CD4-positive, alpha-beta T cell treated with Interferon alpha-2 for 1 hour (primary cell): ENCODE results near the gene CFL1.
A peak's percentile ranks its signal among the peaks of the same experiment; 100 is the strongest.

Source experiments
- DNase-seq, 2 donors: peaks; one replicate each; pipeline ENCODE4 v3.0.0-alpha.2; 2020 to 2022

Gene CFL1

GRCh38 chr11:65857853-65858680 lies at the start of gene CFL1:
CFL1 (minus strand) TSS chr11:65858180; CDS start chr11:65858099, 81 bp downstream.
- DNase-seq: peak; percentile 97 to 98

- no peak for DNase-seq
Observed at GRCh38 chr11:65906602-65907001, 48.6 kb upstream of the CFL1 start.

DNA sequence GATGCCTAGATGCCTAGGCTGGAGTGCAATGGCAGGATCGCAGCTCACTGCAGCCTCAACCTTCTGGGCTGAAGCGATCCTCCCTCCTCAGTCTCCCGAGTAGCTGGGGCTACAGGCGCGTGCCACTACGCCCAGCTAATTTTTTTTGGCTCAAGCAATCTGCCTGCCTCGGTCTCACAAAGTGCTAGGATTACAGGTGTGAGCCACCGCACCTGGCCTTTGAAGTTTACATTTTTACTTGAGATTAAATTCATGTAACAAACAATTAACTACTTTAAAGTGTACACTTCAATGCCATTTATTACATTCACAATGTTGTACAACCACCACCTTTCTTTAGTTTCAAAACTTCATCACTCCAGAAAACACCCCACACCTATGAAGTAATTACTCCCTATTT lies 45.7 kb upstream of the CFL1 start:
- DNase-seq: no peak

DNA sequence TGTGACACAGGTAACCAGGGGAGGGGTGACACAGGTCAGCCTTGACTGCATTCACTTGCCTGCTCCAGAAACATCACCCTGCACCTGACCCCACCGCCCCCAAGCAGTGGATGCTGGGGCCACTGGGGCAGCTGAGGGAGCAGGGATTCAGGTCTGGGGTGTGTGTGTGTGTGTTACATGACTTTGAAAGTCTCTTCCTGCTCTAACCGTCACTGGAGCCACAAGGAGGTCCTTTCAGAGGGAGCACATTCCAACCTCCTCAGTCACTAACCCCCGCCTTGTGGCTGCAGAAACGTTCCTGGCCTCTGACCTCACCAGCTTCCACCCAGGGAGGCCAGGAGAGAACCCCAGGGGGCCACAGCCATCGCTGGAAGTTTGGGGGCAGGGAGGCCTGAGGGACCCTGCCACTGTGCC lies 45.1 kb upstream of the CFL1 start:
- DNase-seq: no peak

DNA sequence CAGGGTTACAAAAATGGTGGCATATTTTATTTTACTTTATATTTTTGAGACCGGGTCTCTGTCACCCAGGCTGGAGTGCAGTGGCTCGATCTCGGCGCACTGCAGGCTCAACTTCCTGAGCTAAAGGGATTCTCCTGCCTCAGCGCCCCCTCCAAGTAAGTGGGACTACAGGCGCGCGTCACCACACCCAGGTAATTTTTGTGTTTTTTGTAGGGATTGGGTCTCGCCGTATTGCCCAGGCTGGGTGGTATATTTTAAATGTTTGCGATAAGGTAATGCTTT lies 42.9 kb upstream of the CFL1 start:
- no peak for DNase-seq

DNA sequence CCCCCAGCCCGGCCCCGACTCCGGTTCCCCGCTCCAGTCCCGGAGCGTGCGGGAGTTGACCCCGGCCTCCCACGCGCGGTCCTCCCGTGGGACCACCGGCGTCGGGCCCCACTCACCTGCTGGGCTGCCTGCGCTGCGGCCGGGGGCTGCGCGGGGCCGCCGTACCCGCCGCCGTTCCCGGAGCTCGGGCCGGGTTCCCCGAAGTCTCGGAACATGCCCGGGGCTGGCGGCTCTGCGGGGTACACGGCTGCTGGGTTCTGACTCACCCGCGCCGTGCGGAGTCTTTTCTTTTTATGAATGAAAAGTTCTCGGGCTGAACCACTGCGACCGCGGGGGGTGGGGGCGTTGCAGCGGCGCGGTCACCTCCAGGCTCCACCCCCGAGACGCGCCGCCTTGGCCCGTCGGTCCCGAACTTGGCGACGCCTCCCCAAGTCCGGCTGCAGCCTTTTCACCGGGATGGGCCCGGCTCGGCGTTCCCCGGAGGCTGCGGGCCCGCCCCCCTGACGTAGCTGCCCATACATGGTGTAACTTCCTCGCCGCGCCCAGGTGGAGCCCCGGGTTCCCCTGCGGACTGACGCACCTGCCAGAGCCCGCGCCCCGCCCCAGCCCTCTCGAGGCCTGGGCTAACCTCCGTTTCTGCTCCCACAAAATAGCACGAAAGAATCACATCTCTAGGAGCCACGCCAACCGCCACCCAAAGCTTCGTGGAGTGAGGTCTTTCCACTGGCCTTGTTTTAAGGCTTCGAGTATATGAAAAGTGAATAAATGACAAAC lies 42.3 kb upstream of the CFL1 start, which contains the start of gene FOSL1:
FOSL1 (minus strand) TSS at position 264 of the 774 bp plus-strand sequence; CDS start at position 215, 49 bp downstream.
- DNase-seq: peak; percentile 96 to 97

DNA sequence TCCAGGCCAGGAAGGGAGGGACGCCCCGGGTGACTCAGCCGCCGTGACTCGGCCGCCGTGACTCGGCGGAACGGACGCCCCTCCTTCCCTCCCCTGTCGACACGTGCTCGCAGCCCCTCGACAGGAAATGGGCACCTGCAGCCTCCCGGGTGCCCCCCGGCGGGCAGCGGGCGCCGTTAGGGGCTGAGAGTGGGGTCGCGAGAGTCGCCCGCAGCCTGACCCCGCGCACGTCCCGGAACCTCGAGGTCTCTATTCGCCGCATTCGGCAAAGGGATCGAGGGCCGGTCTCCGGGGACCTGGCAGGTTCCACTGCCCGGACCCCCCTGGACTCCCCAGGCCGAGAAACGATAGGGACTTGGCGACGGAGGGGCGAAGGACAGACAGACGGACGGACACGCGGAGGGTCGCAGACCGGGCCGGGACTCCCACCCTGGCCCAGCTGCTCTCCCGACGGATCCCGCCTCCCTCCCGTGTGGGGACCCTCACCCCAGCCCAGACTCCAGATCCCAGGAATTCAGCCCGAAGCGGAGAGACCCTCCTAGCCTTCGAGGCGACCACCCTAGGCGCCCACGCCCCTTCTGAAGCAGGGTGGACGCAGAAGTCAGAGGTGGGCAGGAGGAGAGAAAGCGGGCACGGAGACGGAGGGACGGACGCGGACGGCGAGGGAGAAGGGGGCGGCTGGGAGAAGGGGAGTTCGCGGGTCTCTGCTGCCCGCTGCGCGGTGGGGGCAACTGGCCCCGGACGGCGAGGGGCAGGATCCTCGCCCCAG lies 41.6 kb upstream of the CFL1 start:
- DNase-seq: peak; percentile 58 to 62

DNA sequence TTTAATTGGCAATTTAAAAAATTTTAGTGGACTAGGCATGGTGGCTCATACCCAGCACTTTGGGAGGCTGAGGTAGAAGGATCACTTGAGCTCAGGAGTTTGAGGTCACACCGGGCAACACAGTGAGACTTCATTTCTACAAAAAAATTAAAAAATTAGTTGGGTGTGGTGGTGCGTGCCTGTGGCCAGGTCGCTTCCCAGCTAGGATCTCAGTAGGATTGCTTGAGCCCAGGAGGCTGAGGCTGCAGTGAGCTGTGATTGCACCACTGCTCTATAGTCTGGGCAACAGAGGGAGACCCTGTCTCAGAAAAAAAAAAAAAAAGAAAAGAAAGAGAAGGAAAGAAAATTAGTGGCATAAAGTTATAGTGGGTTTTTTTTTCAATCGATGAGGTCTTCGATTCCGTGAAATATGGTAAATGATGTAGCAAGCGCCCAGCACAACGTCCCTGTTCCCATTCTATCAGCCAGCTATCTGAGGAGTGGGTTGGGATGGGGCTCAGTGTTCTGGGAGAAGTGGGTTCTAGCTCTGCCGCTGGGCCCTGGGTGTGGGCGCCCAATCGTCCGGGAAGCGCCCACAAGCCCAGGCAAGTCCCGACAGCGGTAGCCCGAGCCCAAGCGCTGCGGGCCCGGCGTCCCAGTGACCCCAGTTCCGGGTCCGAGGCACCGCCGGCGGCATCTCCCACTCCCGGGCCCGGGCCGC lies 40.8 kb upstream of the CFL1 start:
- no peak for DNase-seq

DNA sequence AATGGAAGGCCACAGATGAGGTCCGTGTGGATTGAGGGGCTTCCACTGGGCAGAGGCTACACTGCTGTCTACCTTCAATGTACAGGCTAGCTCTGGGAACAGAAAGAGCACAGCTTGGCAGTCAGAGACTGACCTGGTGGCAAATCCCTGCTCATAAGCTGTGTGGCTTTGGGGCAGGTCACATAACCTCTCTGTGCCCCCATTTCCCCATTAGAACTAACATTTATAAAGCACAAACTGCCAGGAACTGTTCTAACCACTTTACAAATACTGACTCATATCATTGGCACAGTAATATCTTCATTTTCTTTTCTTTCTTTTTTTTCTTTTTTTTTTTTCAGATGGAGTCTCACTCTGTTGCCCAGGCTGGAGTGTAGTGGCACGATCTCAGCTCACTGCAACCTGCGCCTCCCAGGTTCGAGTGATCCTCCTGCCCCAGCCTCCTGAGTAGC lies 39.1 kb upstream of the CFL1 start:
- DNase-seq: no peak

DNA sequence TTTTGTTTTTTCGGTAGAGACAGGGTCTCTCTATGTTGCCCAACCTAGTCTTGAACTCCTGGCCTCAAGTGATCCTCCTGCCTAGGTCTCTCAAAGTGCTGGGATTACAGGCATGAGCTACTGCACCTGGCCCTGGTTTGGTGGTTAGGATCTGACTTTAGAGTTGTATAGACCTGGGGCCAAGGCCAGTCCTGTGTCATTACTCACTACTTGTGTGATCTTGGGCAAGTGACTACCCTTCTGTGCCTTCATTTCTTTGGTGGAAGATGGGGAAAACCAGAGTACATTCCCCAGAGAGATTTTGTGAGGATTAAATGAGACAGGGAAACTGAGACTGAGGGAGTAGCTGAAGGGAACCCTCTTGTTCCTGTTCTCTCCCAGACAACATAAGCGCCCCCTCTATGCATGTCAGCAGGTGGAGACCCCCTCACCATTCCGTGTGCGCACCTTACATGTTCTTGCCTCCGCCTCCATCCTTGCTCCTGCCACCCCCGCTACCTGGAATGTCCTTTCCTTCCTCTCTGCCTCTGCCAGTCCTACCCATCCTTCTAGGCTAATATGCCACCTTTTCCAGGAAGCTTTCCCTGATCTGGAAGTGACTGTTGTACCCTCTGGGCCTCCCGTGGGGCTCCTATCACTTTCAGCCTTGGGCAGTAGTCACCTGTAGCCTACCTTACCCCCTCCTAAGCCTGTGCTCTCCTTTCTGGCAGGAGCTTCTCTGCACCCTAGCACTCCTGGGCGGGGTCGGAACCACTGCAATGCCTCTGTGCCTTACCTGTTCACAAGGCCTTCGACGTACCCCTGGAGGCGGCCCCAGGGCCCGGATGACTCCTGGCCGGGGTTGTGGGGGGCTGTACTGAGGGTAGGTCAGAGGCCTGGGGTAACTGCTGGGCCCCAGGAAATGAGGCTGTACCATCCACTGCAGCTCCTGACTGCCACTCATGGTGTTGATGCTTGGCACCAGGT lies 38.3 kb upstream of the CFL1 start:
- no peak for DNase-seq

GRCh38 chr11:65895482-65895981 lies 37.6 kb upstream of the CFL1 start:
- no peak for DNase-seq

- DNase-seq: peak; percentile 38 to 56
Observed at GRCh38 chr11:65894034-65894591, 36.1 kb upstream of the CFL1 start.

GRCh38 chr11:65892661-65893317 lies 34.8 kb upstream of the CFL1 start:
- no peak for DNase-seq

- DNase-seq: peak in 1 of 2 donors; percentile 53
Observed at GRCh38 chr11:65892137-65892540, 34.2 kb upstream of the CFL1 start.

DNA sequence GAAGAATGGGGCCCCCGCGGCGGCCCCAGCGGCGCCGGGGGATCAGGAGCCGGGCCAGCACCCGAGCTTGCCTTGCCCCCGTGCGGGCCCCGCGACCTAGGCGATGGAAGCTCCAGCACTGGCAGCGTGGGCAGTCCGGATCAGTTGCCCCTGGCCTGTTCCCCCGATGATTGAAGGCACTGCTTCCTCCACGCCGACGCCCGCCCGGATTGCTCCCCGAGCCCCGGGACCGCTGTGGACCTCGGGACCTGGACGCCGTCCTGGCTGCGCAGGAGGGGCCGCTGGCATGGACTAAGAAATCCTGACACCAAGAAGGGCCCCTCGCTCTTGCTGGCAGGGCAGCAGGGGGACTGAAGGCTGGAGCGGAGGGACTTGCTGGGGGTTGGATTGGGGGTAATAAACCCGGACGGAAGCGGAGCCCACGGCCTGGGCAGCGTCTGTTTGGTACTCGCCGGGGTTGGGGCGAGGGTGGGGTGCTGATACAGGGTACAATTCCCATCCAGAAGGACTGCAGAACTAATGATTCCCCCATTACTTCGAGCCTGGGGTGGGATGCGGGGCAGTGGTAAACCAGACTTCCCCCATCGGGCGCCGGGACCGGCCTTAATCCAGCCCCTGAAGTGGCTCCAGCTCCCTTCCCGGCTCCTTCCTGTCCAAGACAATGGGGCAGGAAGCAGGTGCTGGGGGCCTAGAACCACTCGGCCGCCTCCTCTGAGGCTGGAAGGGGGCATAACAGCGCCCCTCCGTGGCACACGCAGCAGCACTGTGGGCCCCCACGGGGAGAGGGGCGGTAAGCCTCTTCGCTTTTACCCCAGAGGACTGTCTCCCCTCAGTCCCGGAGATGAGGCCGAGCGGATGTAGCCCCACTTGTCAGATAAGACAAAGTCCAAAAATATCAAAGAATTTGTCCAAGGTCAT lies 33.5 kb upstream of the CFL1 start:
- DNase-seq: peak; percentile 31 to 53

- peak; percentile 99 for DNase-seq
Observed at GRCh38 chr11:65890324-65891218, 32.6 kb upstream of the CFL1 start, which contains the start of gene CCDC85B. CCDC85B (plus strand) TSS chr11:65890673; CDS start chr11:65890784, 111 bp downstream.

DNA sequence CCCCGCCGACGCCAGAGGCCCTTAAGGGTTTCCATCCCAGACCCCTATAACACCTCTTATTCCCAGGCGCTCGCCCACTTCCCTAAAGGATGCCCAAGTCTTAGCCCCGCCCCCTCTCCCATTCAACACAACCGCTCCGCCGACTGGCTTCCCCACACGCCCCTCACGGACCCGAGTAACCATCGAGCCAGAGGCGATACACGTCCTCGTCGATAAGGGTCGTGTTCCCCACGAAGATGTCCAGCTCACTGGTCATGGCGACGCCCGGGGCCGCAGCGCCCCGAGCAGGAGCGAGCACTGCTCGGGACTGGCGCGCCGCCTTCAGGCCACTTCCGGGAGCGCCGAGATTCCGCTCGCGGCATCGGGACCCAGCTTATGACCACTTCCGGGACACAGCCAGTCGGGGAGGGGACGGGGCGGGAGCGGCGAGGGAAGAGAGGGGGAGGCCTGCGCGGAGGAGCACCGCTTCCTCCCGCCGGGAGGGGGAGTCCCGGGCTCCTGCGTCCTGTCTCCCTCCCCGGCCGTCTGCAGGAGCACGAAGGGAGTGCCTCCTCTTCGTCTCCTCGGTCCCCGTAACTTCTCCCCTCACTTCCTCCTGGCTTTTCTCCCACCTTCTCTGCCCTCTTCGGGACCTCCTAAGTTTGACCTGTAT lies 30.3 kb upstream of the CFL1 start, which contains the start of gene FIBP:
FIBP (minus strand) TSS at position 309 of the 652 bp plus-strand sequence; CDS start at position 256, 53 bp downstream.
- DNase-seq: peak; percentile 96 to 97
